Esophagus squamous epithelium (tissue), 4 donors: ENCODE results near the gene ZNF43.
"Not testable (repeated sequence)": the region's sequence is repeated elsewhere in the genome, so short reads cannot be mapped to it uniquely, and the experiment has no call there.

ENCODE experiments used
- CTCF ChIP-seq, 6 experiments: fragments of 450-650 bp in 4 of 6; fragments of 200-600 bp in 2 of 6; sonication (generic) in 2 of 6; IDR thresholded peaks; one replicate each; pipeline ENCODE4 v1.5.1; 2016 to 2019; ENCODE audit warnings: antibody characterized with exemption in 6 of 6, mild to moderate bottlenecking in 4 of 6, moderate library complexity in 4 of 6
- POLR2A ChIP-seq, 4 donors: fragments of 450-650 bp; IDR thresholded peaks; one replicate each; pipeline ENCODE4 v1.6.1; 2017; ENCODE audit warnings: antibody characterized with exemption in 4 of 4, mild to moderate bottlenecking in 4 of 4, moderate library complexity in 3 of 4

GRCh38 chr19:21755555-21755954 lies 80.4 kb downstream of the ZNF43 start:
- TF ChIP-seq POLR2A, CTCF (IDR thresholded peaks at IDR 0.05): not testable (repeated sequence)
